GM21390 (cell line): ENCODE measurements around the gene RNF123.
"Not testable (repeated sequence)": the region's sequence is repeated elsewhere in the genome, so short reads cannot be mapped to it uniquely, and the experiment has no call there.

ENCODE experiments used
- ATAC-seq: cut with Tn5 transposase; IDR thresholded peaks from one replicate; pipeline ENCODE4 v1.9.1; 2021; ENCODE audit not compliant: unreplicated experiment

RNF123 gene

DNA sequence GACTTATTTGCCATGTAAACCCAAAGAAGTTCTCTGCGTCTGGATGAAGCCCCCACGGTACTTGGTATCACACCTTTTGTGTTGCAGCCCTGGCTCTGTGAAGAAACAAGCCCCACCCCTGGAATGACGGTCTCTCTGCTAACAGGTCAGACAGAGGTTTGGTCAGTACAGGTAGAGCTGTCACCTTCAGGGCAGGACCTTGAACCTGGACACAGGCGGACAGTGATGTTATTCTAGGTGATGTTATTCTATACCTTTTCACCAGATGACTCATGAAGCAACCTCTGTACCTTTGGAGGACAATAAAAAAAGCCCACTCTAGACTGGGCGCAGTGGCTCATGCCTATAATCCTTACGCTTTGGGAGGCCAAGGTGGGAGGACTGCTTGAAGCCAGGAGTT lies 45.4 kb downstream of the RNF123 start:
- no peak for ATAC-seq

DNA sequence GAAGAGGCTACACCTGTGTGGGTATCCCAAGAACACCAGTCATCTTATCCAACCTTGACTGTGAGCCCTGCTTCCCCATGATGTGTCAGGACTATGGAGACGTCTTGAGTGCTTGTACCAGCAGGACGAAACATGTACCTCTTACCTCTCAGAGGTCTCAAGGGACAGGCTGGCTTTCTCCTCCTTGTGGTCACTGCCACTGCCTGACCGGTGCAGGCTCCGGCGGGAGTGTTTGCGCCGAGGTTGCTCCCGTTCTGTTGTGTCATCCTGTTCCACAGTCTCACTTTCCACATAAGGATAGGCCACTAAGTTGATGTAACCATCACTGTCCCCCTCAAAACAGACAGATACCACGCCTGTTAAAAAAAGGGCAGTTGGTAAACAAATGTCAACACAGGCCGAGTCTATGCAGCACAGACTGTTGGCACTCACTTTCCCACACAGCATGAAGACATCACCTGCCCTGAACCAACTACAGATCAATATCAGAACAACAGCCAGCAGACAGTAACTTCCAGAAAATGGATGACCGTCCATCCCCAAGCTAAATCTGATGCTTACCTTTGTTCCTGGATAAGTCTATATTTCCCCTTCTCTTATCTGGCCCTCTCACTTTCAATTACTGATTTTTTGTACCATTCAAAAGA lies 48.8 kb downstream of the RNF123 start:
- ATAC-seq, result no peak

DNA sequence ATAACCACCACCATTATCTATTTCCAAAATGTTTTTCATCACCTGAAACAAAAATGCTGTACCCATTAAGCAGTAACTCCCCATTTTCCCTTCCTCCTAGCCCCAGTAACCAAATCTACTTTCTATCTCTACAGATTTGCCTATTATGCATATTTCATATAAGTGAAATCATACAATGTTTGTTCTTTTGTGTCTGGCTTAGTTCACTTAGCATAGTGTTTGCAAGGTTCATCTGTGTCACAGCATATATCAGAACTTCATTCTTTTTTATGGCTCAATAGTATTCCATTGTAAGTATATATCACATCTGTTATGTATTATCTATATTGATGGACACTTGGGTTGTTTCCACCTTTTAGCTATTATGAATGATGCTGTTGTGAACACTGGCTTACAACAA lies 51.1 kb downstream of the RNF123 start:
- no peak for ATAC-seq

DNA sequence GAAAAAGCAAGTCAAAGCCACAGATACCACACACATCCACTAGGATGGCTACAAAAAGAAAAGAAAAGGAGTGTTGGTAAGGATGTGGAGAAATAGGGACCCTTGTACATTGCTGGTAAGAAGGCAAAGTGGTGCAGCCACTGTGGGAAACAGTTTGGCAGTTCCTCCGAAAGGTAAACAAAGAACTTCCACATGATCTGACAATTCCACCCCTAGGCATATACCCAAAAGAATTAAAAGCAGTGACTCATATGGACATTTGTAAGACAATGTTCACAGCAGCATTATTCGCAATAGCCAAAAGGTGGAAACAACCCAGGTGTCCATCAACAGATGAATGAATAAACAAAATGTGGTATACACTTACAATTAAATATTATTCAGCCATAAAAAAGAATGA lies 56.6 kb downstream of the RNF123 start:
- no peak for ATAC-seq

DNA sequence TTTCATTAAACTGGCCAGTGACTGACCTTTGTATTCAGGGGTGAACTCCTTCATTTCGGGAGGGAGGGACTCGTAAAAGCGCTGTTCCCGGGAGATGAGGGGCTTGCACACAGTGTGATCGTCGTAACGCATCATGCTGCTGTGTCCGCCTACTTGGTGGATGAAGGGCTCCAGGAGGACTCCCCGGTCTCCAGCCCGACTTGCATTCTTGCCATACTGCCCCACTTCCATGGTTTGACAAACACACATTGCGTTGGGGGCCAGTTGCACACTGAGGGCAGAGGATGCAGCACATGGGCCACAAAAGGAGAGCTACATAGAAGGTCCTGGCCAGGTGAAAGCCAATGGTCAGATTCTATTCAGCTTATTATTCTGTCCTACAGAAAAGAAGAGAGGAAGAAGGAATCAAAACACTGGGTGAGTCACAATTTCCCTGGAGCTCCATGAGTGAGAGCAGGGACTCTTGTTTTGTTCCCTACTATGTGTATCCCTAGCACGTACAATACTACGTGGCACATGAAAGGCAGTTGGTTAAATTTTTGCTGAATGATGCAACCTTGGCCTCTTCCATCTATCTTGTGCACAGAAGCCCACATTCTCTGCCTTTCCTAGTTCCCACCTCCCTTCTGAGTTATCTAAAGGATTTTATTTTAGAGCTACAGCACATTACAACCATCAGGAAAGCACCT lies 58.6 kb downstream of the RNF123 start:
- no peak for ATAC-seq

DNA sequence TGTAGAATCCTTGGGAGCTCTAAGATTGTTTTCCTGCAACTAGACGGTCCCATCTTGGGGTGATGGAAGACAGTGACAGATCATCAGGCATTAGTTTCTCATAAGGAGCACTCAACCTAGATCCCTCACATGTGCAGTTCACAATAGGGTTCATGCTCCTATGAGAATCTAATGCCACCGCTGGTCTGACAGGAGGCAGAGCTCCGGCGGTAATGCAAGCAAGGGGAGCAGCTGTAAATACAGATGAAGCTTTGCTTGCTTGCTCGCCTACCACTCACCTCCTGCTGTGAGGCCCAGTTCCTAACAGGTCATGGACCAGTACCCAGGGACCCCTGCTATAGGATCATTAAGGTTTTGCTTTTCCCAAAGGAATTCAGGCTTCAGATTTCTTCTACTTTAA lies 59.5 kb downstream of the RNF123 start:
- not testable (repeated sequence) for ATAC-seq

DNA sequence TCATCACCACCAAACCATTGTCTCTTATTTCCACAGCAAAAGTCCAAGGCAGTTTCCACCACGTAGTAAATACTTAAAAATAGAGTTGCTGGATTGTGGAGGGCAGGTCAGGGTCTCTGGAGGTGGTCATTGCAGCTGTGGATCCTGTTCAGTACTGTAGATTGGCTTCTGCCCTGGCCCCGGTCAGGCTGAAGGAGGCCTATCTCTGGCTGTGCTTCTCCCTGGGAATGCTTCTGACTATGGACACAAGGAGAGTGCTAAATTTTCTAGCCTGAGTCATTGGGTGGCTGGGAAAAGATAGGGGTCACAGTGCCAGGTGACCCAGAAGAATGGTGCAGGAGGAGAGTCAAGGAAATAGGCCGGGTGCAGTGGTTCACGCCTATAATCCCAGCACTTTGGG lies 60.7 kb downstream of the RNF123 start:
- no peak for ATAC-seq

DNA sequence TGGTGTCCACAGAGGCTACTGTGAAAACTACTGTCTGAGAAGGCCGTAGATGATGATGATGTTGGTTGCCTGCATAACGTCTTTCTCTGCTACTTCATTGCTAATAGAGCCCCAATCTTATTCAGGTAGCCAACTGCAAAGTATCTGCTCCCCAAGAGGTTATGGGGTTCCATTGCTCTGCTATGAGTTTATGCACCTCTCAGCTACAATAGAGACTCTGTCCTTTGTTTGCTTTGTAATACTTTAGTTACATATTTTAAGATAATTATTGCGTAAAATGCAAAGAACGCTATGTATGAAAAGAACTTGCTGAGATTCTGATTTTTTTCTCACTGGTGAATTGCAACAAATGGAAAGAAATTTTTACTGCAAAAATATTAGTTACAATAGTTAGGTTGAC lies 62.1 kb downstream of the RNF123 start:
- ATAC-seq, result no peak

DNA sequence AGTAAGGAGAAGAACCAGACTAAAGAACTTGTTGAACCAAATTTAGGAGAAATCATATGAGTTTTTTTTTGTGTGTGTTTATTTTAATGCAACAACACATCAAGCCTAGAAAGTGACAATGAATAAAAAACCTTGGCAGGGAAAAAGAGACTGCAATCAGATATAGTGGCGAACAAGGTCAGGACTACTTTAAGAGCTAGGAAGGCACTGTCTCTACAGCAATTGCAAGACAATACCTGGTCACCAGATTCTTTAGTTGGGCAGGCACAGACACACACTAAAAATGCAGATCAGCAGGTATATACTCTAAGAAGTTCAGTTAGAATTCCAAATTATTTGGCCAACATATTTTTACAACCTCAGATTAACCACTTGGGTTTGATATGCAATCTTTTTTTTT lies 65.2 kb downstream of the RNF123 start:
- ATAC-seq, result no peak

DNA sequence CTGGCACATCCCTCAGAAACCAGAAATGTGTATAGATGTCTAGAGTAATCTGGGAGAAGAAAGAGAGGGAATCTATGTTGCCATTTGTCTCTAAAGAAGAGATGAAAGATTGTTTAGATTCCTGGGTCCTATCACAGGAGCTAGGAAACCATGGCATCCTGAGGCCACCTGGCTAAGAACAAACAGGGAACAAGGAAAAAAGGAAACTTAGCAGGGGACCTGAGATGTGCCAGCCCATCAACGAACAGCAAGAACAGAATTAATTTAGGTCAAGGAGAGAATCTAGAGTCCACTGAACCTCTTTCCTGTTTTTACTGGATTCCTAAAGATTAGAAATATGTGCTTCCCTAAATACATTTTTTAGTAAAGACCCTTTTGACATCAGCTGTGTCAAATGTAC lies 66.7 kb downstream of the RNF123 start:
- no peak for ATAC-seq

DNA sequence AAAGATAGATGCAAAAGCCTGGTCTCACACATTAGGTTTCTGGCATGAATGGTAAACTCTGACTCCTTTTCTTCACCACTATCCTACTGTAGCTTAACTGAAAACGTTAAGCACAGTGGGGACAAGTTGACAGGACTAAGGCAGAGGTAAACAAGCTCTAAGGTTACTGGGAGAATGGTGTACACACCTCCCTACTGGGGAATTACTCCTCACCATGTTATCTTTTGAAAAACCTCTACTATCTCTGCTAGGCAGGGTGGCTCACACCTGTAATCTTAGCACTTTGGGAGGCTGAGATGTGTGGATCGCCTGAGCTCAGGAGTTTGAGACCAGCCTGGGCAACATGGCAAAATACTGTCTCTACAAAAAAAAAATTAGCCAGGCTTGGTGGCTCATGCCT lies 67.8 kb downstream of the RNF123 start:
- no peak for ATAC-seq

DNA sequence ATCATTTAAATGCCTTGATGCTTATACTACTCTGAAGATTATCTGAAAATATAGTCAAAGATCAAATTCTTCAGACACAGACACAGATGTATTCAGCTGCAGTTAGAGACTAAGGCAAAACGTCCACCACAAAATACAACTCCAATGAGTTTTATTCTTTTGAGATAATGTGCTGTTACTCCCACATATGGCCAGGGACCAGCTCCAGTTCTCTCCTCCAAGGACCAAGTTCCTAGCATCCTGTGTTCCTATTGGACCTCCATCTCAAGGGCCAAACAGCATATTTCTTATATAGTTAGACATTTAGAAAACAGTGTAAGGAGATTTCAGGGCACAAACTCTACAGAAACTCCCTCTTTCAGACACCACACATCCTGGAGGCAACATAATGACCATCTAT lies 69.9 kb downstream of the RNF123 start:
- no peak for ATAC-seq

DNA sequence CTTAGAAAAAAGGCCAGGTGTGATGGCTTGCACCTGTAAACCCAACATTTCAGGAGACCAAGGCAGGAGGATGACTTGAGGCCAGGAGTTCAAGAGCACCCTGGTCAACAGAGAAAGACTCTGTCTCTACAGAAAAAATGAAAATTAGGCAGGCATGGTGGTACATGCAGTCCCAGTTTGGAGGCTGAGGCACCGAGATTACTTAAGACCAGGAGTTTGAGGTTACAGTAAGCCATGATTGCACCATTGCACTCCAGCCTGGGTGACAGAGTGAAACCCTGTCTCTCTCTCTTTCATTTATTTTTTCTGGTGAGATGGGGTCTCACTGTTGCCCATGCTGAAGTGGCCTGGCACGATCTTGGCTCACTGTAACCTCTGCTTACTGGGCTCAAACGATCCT lies 72.3 kb downstream of the RNF123 start:
- no peak for ATAC-seq

DNA sequence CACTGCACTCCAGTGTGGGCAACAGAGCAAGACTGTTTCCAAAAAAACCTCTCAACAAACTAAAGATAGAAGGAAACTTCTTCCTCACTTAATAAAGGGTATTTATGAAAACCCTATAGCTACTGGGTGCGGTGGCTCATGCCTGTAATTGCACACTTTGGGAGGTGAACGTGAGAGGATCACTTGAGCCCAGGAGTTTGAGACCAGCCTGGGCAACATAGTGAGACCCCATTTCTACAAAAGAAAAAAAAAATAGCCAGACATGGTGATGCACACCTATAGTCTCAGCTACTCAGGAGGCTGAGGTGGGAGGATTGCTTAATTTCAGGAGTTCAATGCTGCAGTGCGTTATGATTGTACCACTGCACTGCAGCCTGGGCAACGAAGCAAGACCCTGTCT lies 74.6 kb downstream of the RNF123 start:
- ATAC-seq, result no peak

DNA sequence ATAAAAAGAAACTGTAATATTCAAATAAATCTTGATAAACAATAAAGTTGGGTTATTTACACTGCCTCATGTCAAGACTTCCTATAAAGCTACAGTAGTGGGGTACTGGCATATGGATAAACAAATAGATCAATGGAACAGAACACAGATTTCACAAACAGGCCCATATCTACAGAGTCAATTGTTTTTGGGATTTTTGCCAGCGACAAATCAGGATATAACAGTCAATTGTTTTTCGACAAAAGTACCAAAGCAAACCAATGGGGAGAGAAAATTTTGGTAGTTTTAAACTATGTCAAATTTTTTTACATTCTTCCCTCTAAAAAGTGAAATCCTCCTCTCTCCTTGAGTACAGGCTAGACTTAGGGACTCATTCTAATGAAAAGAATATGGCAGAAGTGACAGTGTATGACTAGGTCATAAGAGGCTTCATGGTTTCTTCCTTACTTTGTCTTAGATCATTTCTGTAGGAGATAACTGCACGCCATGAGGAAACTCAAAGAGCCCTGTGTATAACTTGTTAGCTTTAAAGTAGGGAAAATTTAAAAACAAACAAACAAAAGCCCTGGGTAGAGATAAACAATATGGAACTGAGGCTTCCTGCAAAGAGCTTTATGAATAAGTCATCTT lies 80.0 kb downstream of the RNF123 start:
- ATAC-seq, result no peak

DNA sequence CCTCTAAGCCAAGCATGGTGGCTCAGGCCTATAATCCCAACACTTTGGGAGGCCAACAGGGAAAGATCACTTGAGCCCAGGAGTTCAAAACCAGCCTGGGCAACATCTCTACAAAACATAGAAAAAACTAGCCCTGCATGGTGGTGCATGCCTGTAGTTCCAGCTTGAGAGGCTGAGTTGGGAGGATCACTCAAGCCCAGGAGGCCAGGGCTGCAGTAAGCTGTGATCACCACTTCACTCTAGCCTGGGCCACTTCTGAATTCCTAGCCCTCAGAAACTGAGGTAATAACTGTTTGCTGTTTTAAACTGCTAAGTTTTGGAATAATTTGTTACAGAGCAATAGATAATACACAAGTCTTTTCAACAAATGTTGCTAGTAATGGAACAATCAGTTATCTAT lies 80.6 kb downstream of the RNF123 start:
- ATAC-seq, result no peak
